Measurements from ENCODE around the gene SLITRK1.

Gene SLITRK1

GRCh38 chr13:83865161-83866137, 16.8 kb downstream of the SLITRK1 start:
- DNase-seq, result no peak

- no peak for DNase-seq
Measured at GRCh38 chr13:83853771-83854170, 28.5 kb downstream of the SLITRK1 start.

- DNase-seq, result no peak
Measured at GRCh38 chr13:83845106-83845505, 37.2 kb downstream of the SLITRK1 start.

- no peak for DNase-seq
Measured at GRCh38 chr13:83839146-83839545, 43.1 kb downstream of the SLITRK1 start.

- no peak for DNase-seq
Measured at GRCh38 chr13:83831796-83832195, 50.5 kb downstream of the SLITRK1 start.

DNA sequence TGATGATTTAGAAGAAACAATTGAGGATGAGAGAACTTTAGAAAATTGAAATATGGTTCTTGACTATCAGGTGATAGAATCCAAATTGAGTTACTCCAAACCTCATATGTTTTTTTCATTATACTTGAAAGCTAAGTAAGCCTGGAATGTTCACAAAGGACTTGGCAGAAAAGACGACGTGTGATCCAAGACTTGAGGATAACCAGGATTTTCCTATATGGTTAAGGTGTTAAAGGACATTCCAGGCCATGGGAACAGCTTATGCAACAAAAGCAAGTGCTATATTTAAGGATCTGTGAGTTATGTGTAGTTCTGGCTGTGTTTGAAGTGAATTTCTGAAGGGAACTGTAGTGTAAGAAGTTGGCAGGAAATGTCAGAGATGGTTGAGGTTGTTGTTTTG, 52.5 kb downstream of the SLITRK1 start:
- DNase-seq, result no peak

DNA sequence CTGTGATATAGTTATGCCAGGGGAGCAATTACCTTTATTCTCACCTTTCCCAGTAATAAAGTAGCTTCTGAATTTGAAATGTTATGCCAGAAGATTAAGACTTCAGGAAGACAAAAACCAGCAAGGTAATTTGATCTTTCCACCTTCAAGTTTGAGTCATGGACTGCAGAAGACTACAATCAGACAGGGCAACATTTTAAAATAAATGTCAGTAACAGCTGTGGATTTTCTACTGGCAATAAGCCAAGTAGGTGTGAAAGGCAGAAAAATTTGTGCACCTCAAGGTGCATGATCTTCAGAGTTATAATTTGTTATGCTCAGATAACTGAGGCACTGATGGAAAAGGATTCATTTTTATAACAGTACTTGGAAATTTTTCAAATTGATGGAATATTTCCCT, 54.9 kb downstream of the SLITRK1 start:
- DNase-seq, result no peak

Measured in stimulated activated CD4-positive, alpha-beta T cell treated with anti-CD3 and anti-CD28 coated beads, Interleukin-2, amount 100 ng/mL, for 24 hours (primary cell).